Neural progenitor cell (in vitro differentiated cells): Measurements from ENCODE around the gene AUTS2.

Experiments used
- EZH2 ChIP-seq: fragments of 200-600 bp; sonication (generic); IDR thresholded peaks from 2 replicates; pipeline ENCODE4 v1.6.1; 2017; ENCODE audit warnings: antibody characterized with exemption, mild to moderate bottlenecking, moderate library complexity
- TF ChIP-seq, protein P1 (sequence below): fragments of 200-600 bp; sonication (generic); IDR thresholded peaks from 2 replicates; pipeline ENCODE4 v1.5.1; 2017; ENCODE audit warnings: antibody characterized with exemption, mild to moderate bottlenecking

DNA sequence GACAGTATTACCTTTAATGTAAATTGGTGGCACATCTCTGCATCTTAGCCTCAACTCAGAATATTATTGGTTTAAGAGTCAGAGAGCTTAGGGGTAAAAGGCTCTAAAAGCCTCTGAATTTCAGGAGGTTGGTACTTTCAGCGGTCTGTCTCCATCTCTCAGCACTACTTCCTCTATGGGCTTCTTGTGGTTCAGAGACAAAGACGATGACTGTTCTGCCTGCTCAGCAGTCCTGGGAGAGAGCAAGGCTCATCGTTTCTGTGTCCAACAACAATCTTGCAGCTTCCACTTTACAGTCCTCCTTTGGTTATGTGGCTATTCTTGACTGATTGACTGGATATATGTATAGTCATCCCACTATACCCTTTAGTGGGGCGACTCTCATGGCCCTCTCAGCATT, 394.7 kb downstream of the AUTS2 start:
- TF ChIP-seq, protein P1, sequence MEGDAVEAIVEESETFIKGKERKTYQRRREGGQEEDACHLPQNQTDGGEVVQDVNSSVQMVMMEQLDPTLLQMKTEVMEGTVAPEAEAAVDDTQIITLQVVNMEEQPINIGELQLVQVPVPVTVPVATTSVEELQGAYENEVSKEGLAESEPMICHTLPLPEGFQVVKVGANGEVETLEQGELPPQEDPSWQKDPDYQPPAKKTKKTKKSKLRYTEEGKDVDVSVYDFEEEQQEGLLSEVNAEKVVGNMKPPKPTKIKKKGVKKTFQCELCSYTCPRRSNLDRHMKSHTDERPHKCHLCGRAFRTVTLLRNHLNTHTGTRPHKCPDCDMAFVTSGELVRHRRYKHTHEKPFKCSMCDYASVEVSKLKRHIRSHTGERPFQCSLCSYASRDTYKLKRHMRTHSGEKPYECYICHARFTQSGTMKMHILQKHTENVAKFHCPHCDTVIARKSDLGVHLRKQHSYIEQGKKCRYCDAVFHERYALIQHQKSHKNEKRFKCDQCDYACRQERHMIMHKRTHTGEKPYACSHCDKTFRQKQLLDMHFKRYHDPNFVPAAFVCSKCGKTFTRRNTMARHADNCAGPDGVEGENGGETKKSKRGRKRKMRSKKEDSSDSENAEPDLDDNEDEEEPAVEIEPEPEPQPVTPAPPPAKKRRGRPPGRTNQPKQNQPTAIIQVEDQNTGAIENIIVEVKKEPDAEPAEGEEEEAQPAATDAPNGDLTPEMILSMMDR, result no peak
- TF ChIP-seq EZH2, result no peak
